HG03066 (cell line): Measurements from ENCODE around the gene CLDN14.
"Not testable (repeated sequence)": the region's sequence is repeated elsewhere in the genome, so short reads cannot be mapped to it uniquely, and the experiment has no call there.

Experiments
- ATAC-seq: cut with Tn5 transposase; IDR thresholded peaks from one replicate; pipeline ENCODE4 v1.9.1; 2021; ENCODE audit warnings: low read depth; ENCODE audit not compliant: unreplicated experiment

Gene CLDN14

GRCh38 chr21:36502365-36502764 is 22.4 kb upstream of the CLDN14 start:
- ATAC-seq: no peak

- no peak for ATAC-seq
These were observed 21.6 kb upstream of the CLDN14 start for GRCh38 chr21:36501589-36501892.

- ATAC-seq: no peak
These were observed 19.9 kb upstream of the CLDN14 start for GRCh38 chr21:36499578-36500471.

GRCh38 chr21:36494557-36494956 is 14.6 kb upstream of the CLDN14 start:
- no peak for ATAC-seq

- no peak for ATAC-seq
These were observed 11.4 kb upstream of the CLDN14 start for GRCh38 chr21:36491209-36491910.

- no peak for ATAC-seq
These were observed 9.8 kb upstream of the CLDN14 start for GRCh38 chr21:36489776-36490165.

GRCh38 chr21:36489103-36489775 is 9.3 kb upstream of the CLDN14 start:
- ATAC-seq: no peak

GRCh38 chr21:36487641-36488307 is 7.9 kb upstream of the CLDN14 start:
- no peak for ATAC-seq

GRCh38 chr21:36486246-36486645 is 6.3 kb upstream of the CLDN14 start:
- ATAC-seq: no peak

- ATAC-seq: no peak
These were observed 5.6 kb upstream of the CLDN14 start for GRCh38 chr21:36485476-36485875.

- no peak for ATAC-seq
These were observed 3.2 kb upstream of the CLDN14 start for GRCh38 chr21:36483095-36483494.

- ATAC-seq: no peak
These were observed 2.8 kb upstream of the CLDN14 start for GRCh38 chr21:36482673-36483072.

GRCh38 chr21:36482181-36482580 is 2.3 kb upstream of the CLDN14 start:
- ATAC-seq: no peak

GRCh38 chr21:36481639-36482038 is 1.7 kb upstream of the CLDN14 start:
- ATAC-seq: no peak

- no peak for ATAC-seq
These were observed 696 bp upstream of the CLDN14 start for GRCh38 chr21:36480618-36481017.

GRCh38 chr21:36478941-36479340 is 981 bp downstream of the CLDN14 start:
- no peak for ATAC-seq

GRCh38 chr21:36478207-36478701 is 1.7 kb downstream of the CLDN14 start:
- no peak for ATAC-seq

- ATAC-seq: no peak
These were observed 2.4 kb downstream of the CLDN14 start for GRCh38 chr21:36477559-36477958.

GRCh38 chr21:36477001-36477400 is 2.9 kb downstream of the CLDN14 start:
- no peak for ATAC-seq

GRCh38 chr21:36476541-36476940 is 3.4 kb downstream of the CLDN14 start:
- ATAC-seq: not testable (repeated sequence)

- no peak for ATAC-seq
These were observed 5.3 kb downstream of the CLDN14 start for GRCh38 chr21:36474591-36474990.
